ENCODE measurements around the gene CRYBG1. TPM values are rescaled to one million over a fixed set of nuclear protein-coding genes. Genes with fewer than 3 reads are reported as not detected.

CRYBG1 gene
- total RNA-seq, 4 donors from 2014 or later, result 54.5 to 66.4 (median 59.8) TPM

DNA sequence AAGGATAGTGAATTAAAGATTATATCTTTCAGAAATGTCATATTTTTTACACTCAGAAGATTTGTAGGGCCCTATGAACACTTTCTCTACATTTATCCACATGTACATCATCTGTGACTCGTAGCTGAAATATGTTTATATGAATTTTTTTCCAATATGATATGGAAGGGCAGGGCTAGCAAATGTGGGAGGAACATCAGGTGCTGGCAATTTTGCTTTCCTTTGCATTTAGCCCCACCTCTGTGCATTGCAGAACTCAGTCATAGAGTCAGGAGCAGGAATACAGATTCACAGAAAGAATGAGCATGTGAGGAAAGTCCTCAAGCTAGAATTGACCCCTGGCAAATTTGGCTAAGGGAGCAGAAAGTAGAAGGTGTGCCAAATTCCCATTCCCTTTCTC lies 129.9 kb downstream of the CRYBG1 start:
- DNase-seq, result no peak
- H3K27ac ChIP-seq, result no peak overlapping the region
- H3K27me3 ChIP-seq, result no peaks in the 10 kb centered on the region
- TF ChIP-seq, protein P1, sequence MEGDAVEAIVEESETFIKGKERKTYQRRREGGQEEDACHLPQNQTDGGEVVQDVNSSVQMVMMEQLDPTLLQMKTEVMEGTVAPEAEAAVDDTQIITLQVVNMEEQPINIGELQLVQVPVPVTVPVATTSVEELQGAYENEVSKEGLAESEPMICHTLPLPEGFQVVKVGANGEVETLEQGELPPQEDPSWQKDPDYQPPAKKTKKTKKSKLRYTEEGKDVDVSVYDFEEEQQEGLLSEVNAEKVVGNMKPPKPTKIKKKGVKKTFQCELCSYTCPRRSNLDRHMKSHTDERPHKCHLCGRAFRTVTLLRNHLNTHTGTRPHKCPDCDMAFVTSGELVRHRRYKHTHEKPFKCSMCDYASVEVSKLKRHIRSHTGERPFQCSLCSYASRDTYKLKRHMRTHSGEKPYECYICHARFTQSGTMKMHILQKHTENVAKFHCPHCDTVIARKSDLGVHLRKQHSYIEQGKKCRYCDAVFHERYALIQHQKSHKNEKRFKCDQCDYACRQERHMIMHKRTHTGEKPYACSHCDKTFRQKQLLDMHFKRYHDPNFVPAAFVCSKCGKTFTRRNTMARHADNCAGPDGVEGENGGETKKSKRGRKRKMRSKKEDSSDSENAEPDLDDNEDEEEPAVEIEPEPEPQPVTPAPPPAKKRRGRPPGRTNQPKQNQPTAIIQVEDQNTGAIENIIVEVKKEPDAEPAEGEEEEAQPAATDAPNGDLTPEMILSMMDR (IDR thresholded peaks at IDR 0.05), result no peak
- no peak for TF ChIP-seq POLR2A (IDR thresholded peaks at IDR 0.05)
- no peaks in the 10 kb centered on the region for H3K36me3 ChIP-seq
- no peaks in the 10 kb centered on the region for H3K9me3 ChIP-seq
- no peaks in the 10 kb centered on the region for H3K4me1 ChIP-seq
- no peak overlapping the region for H3K4me3 ChIP-seq

DNA sequence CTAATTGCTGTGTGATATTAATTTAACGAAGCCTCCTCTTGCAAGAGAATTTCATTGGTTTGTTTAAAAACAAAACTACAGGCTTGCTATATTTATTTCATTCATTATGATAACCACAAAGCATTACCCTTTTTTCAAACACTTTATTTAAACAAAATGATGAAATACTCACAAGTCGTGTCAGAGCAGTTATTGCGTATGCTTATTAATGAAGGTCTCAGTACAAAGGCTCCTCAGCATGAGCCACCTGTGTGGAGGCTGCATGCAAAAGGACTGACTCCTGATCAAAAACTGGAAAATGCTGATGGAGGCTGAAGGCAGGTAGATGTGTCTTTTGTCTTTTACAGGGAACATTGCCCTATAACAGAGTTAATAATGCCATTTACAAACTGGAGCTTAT lies 130.5 kb downstream of the CRYBG1 start:
- DNase-seq, result no peak
- no peaks in the 10 kb centered on the region for H3K36me3 ChIP-seq
- H3K9me3 ChIP-seq, result no peaks in the 10 kb centered on the region
- no peaks in the 10 kb centered on the region for H3K4me1 ChIP-seq
- TF ChIP-seq, protein P1 (IDR thresholded peaks at IDR 0.05), result no peak
- no peak for TF ChIP-seq POLR2A (IDR thresholded peaks at IDR 0.05)
- no peaks in the 10 kb centered on the region for H3K27me3 ChIP-seq
- no peak overlapping the region for H3K4me3 ChIP-seq
- H3K27ac ChIP-seq, result no peak overlapping the region

DNA sequence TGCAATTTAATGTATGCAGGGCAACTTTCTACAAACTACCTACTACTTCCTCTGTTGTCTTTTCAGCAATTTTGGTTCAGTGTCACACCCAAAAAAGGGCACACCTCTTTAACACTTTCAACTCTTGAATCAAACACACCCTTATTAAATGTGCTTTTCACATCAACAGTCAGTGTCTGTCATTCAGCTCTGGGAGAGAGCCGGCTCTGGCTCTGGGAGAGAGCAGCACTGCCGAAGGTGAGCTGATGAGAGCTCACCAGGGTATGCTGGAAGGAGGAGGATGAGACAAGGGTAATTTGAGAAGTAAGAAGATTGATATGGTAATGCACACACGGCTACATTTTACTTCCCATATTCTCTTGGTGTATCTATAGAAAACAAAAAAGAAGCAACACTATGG lies 134.5 kb downstream of the CRYBG1 start:
- no peaks in the 10 kb centered on the region for H3K9me3 ChIP-seq
- no peak overlapping the region for H3K4me3 ChIP-seq
- no peak for DNase-seq
- TF ChIP-seq, protein P1 (IDR thresholded peaks at IDR 0.05), result no peak
- TF ChIP-seq POLR2A (IDR thresholded peaks at IDR 0.05), result no peak
- H3K27me3 ChIP-seq, result no peaks in the 10 kb centered on the region
- no peaks in the 10 kb centered on the region for H3K36me3 ChIP-seq
- H3K27ac ChIP-seq, result no peak overlapping the region
- H3K4me1 ChIP-seq, result no peaks in the 10 kb centered on the region

DNA sequence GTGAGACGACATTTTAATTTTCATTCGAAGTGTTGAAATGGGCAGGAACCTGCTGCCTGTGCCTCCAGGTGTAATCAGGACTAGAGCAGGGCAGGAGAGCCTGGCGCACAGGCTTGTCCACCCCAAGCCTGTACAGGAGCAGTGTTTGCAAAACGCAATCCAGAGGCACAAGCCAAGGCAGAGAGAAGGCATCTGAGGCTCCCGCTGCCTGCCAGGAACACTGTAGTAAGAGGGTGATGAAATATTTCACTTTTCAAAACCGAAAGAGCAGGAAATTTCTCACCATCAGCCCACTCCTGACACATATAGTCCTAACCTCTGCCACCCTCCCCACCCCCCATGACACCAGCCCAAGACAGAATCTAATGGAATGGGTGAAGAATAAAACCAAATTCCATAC lies 136.3 kb downstream of the CRYBG1 start:
- Histone ChIP-seq H3K9me3 (no peaks in the 10 kb centered on the region), H3K36me3 (no peaks in the 10 kb centered on the region), H3K4me3 (no peak overlapping the region), H3K27ac (no peak overlapping the region), H3K4me1 (no peaks in the 10 kb centered on the region), H3K27me3 (no peaks in the 10 kb centered on the region)
- DNase-seq, result no peak
- TF ChIP-seq POLR2A (IDR thresholded peaks at IDR 0.05), result no peak
- TF ChIP-seq, protein P1 (IDR thresholded peaks at IDR 0.05), result no peak

DNA sequence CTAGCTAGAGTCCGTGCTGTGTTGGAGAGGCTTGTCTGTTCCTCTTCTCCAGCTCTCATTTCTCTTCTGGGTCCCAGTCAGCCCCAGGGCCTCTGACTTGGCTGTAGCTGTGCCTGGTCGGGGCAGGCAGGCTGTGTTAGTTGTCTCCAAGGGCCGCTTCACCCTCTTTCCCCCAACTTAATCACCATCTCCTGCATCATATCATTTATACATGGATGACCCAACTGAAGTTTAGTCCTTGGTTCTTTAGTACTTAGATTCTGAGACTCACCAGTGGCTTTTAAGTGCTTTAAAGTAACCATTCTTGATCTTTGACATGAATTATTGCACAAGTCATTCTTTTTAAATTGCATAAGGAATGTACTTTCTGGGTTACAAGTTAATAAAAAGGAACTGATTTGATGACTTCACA lies 141.4 kb downstream of the CRYBG1 start:
- Histone ChIP-seq H3K27me3 (no peaks in the 10 kb centered on the region), H3K4me3 (no peak overlapping the region), H3K9me3 (no peaks in the 10 kb centered on the region), H3K27ac (no peak overlapping the region), H3K4me1 (peaks cover 0 to 5% (median 0%) of the 10 kb centered on the region in 4 donors), H3K36me3 (no peaks in the 10 kb centered on the region)
- TF ChIP-seq POLR2A (IDR thresholded peaks at IDR 0.05), result no peak
- TF ChIP-seq, protein P1 (IDR thresholded peaks at IDR 0.05), result no peak
- DNase-seq, result no peak

DNA sequence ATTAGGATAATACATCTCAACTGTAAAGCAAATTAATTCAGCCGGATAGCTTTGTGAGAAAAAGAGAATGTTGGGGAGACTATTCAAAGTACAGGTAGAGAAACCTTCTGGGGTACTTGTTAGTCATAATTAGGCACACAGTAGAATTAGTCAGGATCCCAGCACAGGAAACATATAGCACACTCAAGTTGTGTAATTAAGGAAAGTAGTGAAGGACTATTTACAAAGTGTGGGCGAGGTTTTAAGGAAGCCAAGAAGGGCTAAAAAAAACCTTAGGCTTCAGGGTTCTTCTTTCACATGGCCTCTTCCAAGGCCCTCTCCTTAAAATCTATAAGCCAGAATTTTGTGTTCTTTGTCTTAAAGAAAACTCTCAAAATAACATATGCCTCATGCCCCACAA lies 142.0 kb downstream of the CRYBG1 start:
- peaks cover 0 to 5% (median 0%) of the 10 kb centered on the region in 4 donors for H3K4me1 ChIP-seq
- H3K9me3 ChIP-seq, result no peaks in the 10 kb centered on the region
- TF ChIP-seq POLR2A (IDR thresholded peaks at IDR 0.05), result no peak
- TF ChIP-seq, protein P1 (IDR thresholded peaks at IDR 0.05), result no peak
- H3K27ac ChIP-seq, result no peak overlapping the region
- H3K36me3 ChIP-seq, result no peaks in the 10 kb centered on the region
- no peak overlapping the region for H3K4me3 ChIP-seq
- DNase-seq, result no peak
- H3K27me3 ChIP-seq, result no peaks in the 10 kb centered on the region
